Stimulated activated CD4-positive, alpha-beta T cell treated with anti-CD3 and anti-CD28 coated beads, Interleukin-2, amount 100 ng/mL, for 48 hours (primary cell): ENCODE data around the gene CACNA1I.

ENCODE experiments used
- DNase-seq, 2 donors: peaks; one replicate each; pipeline ENCODE4 v3.0.0-alpha.2; 2020

Gene CACNA1I

DNA sequence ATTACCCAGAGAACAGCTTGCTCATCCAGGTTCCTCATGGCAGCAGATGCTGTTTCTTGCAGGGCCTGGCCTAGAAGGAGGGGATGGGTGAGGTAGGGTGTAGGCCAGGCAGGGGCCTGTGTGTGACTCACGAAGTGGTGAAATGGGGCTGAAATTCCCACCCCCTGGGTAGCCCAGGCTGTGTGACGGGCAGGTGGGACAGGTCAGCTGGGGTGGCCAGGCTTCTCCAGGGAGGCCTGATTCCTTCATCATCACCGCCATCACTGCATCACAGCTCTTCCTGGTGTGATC is 83.2 kb downstream of the CACNA1I start:
- no peak for DNase-seq

DNA sequence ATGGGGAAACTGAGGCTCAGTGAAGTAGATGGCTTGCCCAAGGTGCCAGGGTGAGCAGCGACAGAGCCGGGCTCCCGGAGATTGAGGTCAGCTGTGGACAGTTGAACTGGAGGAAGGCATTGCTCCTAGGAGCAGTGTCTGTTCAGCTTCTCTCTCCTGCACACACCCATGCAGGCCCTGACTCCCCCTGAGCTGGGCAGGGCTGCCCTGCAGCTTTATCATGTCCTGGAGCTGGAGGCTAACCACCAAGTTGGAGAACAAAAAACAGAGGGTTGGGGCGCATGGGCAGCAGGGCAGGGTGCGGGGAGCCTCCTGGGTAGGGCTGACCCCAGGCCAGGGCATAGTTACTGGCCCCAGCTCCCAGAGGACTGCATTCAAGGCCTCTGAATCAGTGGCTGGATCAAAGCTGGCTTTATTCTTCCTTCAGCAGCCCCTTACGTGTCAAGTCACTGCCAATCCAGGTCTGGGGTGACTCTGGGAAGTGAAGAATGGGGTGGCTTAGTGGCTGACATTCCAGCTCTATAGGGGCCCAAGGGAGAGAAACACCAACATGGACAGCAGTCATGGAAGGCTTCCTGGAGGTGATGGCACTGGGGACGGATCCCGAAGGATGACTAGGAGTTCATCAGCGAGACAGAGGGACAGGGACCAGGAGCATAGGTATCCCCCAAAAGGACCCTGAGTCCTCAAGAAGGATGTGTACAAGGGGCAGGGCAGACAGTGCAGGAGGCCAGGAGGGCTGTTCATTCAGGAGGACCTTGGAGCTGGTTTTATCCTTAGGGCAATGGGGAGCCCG is 83.8 kb downstream of the CACNA1I start:
- no peak for DNase-seq

DNA sequence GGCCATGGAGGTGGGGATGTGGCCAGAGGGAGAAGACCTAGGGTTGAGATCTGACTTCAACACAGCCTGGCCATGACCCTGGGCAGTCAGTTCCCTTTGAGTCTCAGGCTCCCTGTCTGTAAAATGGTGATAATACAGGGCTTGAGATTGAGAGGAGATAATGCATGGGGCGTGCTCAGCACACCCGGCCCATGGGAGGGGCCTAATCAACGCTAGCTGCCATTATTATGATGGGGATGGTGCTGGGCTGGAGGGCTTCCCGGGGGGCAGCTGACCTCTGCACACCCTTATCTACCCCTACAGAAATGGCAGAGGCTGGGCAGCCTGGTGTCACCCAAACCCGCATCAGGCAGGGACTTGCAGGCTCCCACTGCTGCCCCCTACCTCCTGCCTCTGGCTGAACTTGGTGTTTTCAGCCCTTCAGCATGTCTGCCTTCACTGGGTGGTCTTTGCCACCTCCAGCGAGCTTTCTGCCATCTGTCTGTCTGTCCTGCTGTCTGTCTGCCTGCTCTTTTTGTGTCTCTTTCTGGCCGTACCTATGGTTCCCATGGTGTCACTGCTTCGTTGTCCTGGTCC is 84.5 kb downstream of the CACNA1I start:
- no peak for DNase-seq

DNA sequence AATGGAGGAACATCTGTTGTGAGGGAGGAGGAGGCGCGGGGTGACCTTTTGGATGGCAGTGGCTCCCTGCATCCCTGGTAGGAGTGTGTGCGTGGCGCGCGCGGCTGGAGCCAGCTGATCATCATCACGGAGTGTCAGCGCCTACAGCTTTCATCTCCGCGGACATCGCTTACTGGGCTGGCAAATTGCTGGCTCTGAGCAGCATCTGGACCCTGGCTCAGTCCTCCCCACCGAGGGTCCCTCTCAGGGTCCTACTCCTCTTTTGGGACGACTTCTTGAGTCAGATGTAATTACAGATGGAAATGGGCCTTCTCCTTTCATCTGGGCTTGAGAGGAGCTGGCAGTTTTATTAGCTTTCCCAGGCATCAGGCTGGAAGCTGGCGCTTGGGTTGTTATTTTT is 85.3 kb downstream of the CACNA1I start:
- DNase-seq = no peak

DNA sequence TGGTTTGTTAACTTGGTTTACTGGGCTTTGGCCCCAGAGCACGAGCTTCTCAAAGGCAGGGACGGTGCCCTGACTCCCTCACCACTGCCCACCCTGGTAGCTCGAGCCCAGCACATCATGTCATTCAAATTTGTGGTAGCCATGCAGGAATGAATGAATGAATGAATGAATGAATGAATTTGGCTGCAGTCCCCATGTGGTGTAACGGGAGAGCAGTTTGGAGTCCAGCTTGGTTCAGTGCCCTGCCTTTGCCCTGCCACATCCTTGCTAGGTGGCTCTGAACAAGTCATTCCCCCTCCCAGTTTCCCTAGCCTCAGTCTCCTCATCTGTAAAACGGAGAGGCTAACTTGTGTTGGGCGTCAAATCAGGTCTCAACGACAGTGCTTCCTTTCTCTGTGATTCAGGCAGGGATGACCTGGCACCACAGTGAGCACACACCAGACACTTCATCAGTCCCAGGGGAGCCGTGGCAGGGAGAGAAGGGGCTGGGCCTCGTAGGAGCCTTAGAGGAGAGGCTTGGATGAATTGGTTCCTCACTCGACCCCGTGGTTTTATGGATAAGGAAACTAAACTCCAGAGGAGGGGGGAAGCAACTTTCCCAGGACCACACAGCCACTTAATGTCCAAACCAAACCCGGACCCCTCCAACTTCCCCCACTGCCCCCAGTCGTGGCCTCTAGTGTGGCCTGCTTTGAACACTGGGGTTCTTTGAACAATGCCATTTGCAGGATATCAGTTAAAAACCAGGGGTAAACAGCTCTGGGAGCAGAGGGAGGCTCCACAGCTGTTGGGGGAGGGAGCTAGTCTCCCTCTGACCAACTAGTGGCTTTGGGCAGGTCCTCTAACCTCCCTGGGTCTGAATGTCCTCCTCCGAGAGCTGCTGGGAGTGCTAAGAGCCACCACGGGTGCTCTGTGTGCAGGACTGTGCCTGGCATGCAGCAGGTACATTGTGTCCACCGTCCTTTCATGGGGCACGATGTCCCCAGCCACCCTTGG is 86.2 kb downstream of the CACNA1I start:
- DNase-seq = no peak

DNA sequence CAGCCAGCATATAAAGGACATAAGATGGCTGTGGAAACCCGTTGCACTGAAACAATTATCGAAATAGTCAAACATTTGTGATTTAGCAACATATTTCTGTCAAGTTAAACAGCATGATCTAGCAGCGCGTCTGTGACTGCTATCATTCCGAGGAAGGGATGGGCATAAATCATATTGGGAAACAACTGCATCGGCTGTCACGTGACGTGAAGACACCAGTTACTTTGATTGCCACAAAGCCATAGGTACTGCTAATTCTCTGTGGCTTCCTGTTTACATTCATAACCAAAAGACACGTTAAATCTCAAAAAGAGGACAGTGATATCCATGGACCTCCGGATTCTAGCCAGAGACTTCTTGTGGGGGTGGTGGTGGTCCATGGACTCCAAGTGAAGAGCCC is 87.8 kb downstream of the CACNA1I start:
- DNase-seq = no peak

DNA sequence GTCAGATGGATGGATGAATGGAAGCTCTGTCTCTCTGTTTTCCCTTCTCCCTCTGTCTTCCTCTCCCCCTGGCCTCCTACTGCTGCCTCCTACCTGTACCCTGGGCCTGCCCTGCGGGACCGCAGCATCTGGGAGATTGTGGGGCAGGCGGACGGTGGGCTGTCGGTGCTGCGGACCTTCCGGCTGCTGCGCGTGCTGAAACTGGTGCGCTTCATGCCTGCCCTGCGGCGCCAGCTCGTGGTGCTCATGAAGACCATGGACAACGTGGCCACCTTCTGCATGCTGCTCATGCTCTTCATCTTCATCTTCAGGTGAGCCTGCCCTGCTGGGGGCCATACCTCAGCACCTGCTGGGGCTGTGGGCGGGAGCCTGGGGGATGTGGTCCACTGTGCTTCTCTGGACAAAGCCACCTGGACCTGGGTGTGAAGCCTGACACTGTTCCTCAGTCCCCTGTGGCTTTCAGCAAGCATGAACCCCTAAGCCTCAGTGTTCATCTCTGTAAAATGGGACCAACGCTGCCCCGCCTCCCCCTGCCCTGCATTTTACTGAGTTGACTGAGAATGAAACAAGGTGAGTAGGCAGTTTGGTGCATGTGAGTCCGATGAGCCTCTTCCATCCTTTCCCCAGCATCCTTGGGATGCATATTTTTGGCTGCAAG is 88.4 kb downstream of the CACNA1I start:
- DNase-seq = no peak

DNA sequence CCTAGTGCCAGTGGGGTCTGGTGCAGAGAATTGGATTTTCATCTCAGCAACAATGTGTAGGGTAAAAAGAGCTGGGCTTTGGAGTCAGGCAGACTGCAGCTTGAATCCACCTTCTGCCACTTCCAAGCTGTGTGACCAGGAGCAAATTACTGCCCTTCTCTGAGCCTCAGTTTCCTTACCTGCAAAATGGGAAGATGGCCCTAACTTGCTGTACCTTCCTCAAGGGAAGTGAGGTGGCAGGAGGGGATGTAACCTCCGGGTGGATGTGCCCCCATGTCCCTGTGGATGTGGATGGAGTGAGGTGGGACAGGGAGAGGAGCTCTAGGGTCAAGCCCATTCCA is 90.9 kb downstream of the CACNA1I start:
- no peak for DNase-seq

DNA sequence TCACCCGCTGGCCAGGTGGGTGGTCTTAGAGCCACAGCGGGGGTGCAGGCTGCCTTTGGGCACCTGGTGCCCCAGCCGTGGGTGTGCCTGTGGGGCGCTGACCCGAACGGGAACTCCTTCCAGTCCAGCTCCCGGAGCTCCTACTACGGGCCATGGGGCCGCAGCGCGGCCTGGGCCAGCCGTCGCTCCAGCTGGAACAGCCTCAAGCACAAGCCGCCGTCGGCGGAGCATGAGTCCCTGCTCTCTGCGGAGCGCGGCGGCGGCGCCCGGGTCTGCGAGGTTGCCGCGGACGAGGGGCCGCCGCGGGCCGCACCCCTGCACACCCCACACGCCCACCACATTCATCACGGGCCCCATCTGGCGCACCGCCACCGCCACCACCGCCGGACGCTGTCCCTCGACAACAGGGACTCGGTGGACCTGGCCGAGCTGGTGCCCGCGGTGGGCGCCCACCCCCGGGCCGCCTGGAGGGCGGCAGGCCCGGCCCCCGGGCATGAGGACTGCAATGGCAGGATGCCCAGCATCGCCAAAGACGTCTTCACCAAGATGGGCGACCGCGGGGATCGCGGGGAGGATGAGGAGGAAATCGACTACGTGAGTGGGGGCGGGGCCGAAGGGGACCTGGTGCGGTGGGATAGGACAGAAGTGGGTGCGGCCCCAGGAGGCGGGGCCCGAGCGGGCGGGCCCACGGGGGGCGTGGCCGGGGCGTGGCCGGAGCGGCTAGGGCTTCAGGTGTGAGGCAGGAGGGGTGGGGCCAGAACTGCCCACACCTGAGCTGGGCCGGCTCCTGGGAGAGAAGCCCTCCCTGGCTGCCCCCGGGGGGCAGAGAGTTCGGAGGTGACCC is 91.5 kb downstream of the CACNA1I start:
- DNase-seq = peak; percentile 67 to 80

DNA sequence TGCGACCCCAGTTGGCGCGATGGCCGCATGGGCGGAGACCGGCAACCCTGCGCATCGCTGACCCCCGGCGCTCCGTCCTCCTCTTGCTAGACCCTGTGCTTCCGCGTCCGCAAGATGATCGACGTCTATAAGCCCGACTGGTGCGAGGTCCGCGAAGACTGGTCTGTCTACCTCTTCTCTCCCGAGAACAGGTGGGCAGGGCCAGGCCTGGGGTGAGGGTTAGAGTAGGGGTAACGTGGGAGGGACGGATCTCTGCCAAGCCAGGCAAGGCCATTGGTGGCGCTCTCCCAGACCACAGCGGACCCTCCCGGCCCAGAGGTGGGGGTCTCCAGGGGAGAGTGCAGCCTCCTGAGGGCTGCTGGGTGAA is 92.1 kb downstream of the CACNA1I start:
- DNase-seq = no peak

DNA sequence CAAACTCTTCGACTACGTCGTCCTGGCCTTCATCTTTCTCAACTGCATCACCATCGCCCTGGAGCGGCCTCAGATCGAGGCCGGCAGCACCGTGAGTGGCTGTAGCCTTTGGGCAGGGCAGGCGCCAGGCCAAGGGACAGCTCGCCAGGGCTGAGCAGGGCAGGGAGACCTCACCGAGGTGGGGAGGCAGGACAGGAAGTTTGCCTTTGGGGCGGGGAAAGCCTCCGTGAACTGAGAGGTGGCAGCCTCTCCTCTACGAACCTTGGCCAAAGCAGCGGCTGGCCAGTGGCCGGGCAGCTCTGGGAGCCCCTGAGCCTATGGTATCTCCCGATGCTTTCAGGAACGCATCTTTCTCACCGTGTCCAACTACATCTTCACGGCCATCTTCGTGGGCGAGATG is 93.2 kb downstream of the CACNA1I start:
- no peak for DNase-seq

DNA sequence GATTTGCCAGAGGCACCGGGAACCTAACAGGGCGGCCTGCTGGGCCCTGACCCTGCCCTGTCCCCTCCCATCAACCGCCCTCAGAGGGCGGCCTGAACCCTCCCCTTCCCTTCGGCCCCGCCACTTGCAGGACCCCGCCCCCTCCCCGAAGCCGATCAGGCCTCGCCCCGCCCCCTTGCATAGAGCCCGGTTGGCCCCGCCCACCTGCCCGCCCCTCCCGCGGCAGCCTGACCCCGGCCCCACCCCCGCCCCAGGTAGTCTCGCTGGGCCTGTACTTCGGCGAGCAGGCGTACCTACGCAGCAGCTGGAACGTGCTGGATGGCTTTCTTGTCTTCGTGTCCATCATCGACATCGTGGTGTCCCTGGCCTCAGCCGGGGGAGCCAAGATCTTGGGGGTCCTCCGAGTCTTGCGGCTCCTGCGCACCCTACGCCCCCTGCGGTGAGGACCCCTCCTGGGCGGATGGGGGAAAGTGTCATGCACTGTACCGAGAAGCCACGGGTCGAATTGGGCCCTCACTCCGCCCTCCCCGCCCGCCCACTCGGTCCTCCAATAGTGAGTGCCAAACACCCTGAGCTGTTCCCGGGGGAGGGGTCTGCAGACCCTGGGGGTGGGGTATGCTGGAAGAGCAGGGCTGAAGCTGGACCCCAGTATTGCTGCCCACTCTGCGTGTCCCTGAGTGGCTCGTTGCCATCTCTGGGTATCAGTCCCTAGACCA is 94.1 kb downstream of the CACNA1I start:
- peak in 1 of 2 donors; percentile 31 for DNase-seq

DNA sequence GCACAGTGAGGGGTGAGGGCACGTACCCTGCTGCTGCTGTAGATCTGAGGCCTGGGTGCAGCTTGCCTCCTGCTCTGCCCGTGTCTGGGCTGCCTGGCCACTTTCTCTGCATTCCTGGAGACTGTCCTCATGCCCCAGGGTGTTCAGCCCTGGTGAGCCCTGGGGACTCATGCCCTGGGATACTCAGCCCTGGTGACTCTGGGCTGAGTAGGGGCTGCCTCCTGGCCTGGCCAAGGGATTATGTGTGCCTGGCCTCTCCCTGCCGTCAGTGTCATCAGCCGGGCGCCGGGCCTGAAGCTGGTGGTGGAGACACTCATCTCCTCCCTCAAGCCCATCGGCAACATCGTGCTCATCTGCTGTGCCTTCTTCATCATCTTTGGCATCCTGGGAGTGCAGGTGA is 94.7 kb downstream of the CACNA1I start:
- no peak for DNase-seq

DNA sequence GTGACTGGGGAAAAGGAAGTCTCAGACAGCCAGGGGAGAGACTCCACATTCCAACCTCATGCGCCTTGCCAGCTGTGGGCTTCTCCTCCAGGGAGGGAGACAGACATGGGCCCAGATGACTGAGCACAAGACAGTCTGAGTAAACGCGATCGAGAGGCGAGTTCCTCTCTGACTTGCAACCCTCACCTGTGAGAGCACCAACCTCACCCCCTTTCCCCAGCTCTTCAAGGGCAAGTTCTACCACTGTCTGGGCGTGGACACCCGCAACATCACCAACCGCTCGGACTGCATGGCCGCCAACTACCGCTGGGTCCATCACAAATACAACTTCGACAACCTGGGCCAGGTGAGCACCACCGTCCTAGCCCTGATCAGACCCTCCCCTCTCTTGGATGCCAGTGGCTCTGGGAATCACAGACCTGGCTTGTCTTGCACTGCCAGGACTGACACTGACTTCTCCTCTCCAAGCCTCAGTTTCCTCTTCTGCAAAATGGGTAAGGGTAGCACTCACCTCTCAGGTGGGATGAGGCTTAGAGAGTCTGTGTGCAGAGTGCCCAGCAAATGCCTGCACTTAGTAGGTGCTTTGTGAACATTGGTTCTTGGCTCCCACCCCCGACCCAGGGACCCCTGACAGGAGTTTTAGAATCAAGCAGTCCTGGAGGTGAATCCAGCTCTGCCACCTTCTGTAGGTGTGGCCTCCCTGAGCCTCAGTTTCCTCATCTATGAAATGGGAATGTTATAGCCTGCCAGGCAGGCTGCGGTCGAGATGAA is 95.3 kb downstream of the CACNA1I start:
- DNase-seq = no peak

DNA sequence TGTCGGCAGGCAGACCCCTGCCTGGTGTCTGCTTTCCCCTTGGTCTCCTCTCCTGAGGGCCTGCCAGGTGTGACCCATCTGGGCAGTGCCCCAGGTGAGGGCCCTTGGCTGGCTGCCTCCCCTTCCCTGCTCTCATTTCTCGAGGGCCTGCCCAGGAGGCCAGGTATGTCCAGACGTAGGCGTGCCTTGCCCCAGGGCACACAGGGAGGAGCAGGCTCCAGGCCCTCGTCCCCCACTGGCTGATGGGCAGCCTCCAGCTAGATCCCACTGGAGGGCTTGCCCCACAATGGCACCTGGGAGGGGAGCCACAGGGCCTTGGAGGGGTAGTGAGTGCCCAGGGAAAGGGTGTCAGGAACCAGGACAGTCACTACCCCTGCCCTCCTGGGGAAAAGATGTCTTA is 95.9 kb downstream of the CACNA1I start:
- DNase-seq = no peak

DNA sequence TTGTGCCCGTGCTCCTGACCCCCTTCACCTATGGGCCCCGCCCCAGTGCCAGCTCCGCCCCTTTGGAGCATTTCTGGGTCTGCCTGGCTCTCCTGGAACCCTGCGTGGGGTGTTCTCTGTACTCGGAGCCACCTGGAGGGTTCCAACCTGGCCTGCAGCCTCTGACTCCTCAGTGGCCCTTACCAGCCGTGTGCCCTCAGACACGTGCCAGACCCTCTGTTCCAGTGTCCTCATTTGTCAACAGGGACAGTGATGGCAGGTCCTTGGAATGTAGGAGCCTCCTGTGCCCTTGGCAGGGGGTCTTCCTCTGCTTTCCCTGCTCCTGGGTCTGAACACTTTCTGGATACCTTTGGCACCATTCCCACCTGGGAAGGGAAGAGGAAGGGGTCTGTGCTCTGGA is 96.4 kb downstream of the CACNA1I start:
- DNase-seq = no peak

DNA sequence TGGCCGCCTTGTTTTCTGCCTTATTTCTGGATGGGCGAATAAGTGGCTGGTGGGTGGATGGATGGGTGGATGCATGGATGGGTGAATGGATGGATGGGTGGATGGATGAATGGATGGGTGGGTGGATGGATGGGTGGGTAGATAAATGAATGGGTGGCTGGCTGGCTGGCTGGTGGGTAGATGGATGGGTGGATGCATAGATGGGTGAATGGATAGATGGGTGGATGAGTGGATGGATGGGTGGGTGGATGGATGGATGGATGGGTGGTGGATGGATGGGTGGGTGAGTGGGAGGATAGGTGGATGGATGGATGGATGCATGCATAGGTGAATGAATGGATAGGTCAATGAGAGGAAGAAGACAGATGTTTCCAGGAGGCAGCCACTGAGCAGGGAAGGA is 98.9 kb downstream of the CACNA1I start:
- DNase-seq = no peak

DNA sequence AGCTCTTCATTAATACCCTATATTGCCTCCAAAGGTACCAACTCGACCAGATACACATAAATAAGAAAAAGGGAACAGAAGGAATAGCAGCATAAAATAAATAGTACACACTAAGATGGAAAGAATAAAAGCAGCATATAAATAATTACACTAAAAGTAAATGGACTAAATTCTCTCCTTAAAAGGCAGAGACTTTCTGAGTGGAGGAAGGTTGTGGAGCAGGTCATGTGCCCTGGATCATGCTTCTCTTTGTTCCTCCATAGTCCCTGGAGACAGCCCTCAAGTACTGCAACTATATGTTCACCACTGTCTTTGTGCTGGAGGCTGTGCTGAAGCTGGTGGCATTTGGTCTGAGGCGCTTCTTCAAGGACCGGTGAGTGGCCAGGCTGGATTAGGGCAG is 101.4 kb downstream of the CACNA1I start:
- no peak for DNase-seq

DNA sequence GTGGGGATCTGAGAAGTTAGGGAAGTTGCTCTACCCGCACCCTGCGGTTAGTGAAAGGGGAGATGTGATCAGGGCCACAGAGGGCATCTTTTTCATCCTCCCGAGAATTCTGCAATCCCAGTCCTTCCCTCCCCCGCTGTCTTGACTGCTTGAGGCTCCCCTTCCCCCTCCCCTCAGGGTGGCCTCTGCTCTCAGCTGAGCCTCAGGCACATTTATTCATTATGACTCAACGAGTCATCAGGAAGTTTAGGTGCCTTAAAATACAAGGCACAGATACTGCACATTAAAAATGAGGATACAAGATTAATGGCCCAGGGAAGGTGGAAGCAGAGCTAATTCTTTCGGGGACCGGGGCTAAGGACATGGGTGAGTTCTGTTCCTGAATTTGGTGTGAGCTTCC is 104.0 kb downstream of the CACNA1I start:
- DNase-seq = no peak

DNA sequence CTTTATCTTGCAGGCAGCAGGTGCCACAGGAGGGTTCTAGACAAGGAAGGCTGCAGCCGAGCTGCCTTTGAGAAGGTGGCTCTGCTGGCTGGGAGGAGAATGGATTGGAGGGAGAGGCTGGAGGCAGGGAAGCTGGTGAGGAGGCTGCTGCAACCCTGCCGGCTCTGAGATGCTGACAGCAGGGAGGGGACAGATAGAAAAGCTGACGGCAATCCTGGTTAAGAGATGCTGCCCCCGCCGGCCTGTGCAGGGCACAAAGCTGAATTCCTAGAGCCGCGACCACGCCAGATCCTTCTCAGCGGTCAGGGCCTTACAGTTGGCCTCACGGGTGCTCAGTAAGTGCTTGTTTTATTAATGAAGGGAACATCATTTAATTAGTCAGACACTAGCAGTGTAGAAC is 105.4 kb downstream of the CACNA1I start:
- DNase-seq = no peak

DNA sequence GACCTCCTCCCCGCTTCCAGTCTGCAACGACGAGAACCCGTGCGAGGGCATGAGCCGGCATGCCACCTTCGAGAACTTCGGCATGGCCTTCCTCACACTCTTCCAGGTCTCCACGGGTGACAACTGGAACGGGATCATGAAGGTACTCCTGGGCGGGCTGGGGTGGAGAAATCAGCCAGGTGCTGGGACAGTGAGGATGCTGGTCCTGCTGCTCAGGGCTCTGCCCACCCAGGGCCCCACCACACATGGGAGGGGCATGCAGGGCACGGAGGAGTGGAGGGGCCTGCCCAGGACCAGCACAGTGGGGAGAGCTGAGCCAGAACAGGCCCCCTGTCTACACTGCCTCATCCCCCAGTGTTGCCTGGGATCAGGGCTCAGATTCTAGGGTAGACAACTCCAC is 107.4 kb downstream of the CACNA1I start:
- no peak for DNase-seq
